Upper lobe of left lung (tissue), 6 donors: ENCODE data around the gene CD33. TPM values are rescaled to one million over a fixed set of nuclear protein-coding genes. Genes with fewer than 3 reads are reported as not detected.

Experiments used
- ATAC-seq, 2 donors: fragments of 200-7000 bp; cut with Tn5 transposase; one replicate each; pipeline ENCODE4 v1.9.1; 2022; ENCODE audit warnings: mild to moderate bottlenecking in 2 of 2, moderate library complexity in 2 of 2; ENCODE audit not compliant: low FRiP score in 2 of 2
- DNase-seq, 2 donors: peaks; one replicate each; pipeline ENCODE4 v3.0.0-alpha.2; 2019 to 2020
- H3K27ac ChIP-seq, 4 donors: fragments of 200-600 bp; sonication (generic); one replicate each; pipeline ENCODE4 v1.5.1; 2016 to 2019
- H3K27me3 ChIP-seq, 4 donors: fragments of 200-600 bp; sonication (generic); one replicate each; pipeline ENCODE4 v1.5.1; 2017 to 2019
- H3K36me3 ChIP-seq, 4 donors: fragments of 200-600 bp; sonication (generic); one replicate each; pipeline ENCODE4 v1.5.1; 2016 to 2019
- H3K4me1 ChIP-seq, 4 donors: fragments of 200-600 bp; sonication (generic); one replicate each; pipeline ENCODE4 v1.5.1; 2018 to 2019
- H3K4me3 ChIP-seq, 4 donors: fragments of 200-600 bp; sonication (generic); one replicate each; pipeline ENCODE4 v1.5.1; 2017 to 2019; ENCODE audit warnings: mild to moderate bottlenecking in 2 of 4, moderate library complexity in 1 of 4
- H3K9me3 ChIP-seq, 4 donors: fragments of 200-600 bp; sonication (generic); one replicate each; pipeline ENCODE4 v1.5.1; 2018 to 2019
- CTCF ChIP-seq, 6 experiments: fragments of 450-650 bp in 4 of 6; fragments of 200-600 bp in 2 of 6; sonication (generic) in 2 of 6; IDR thresholded peaks; one replicate each; pipeline ENCODE4 v1.5.1; 2016 to 2019; ENCODE audit warnings: antibody characterized with exemption in 6 of 6
- EP300 ChIP-seq, 4 donors: sonication (generic); formaldehyde crosslinking; IDR thresholded peaks; one replicate each; pipeline ENCODE4 v1.5.1; 2017; ENCODE audit warnings: antibody characterized with exemption in 4 of 4, control low read depth in 2 of 4
- POLR2A ChIP-seq, 4 donors: fragments of 450-650 bp; IDR thresholded peaks; one replicate each; pipeline ENCODE4 v1.5.1; 2016 to 2017; ENCODE audit warnings: antibody characterized with exemption in 4 of 4, mild to moderate bottlenecking in 2 of 4
- POLR2AphosphoS5 ChIP-seq, 2 donors: sonication (generic); formaldehyde crosslinking; IDR thresholded peaks; one replicate each; pipeline ENCODE4 v1.5.1; 2017; ENCODE audit warnings: antibody characterized with exemption in 2 of 2
- whole genome bisulfite sequencing, 2 donors: methylation state at CpG; one replicate each; pipeline ENCODE4 v1.1.5; 2017 to 2018; 5-methylcytosine and 5-hydroxymethylcytosine counted together
- total RNA-seq, 6 donors: library from RNA; depleted of rRNA in 4 of 6; stranded (reverse); fragments of >200 nt in 4 of 6; gene quantifications; one replicate each; pipeline versions ENCODE4 v1.1.0 to v1.2.1, GENCODE V29; 2016 to 2021
- donor health status: DM: no; HTN: no; CAD: no; lungs with moderate emphysema.
- donor health status: DM: no; HTN: yes; CAD: no; lungs with severe emphysema.

The CD33 gene
- total RNA-seq, 6 donors from 2014 or later, result 8.4 to 32.2 (median 21.6) TPM

- ATAC-seq, result no peak
- no peak overlapping the region for H3K4me3 ChIP-seq
- WGBS, 2 donors, result 64 to 68% methylated on average over 2 of the region's 2 CpGs
- H3K4me1 ChIP-seq, result no peaks in the 10 kb centered on the region
- no peaks in the 10 kb centered on the region for H3K36me3 ChIP-seq
- no peak for DNase-seq
- TF ChIP-seq CTCF (IDR thresholded peaks at IDR 0.05) (no peak), EP300 (IDR thresholded peaks at IDR 0.05) (no peak), POLR2AphosphoS5 (IDR thresholded peaks at IDR 0.05) (no peak), POLR2A (IDR thresholded peaks at IDR 0.05) (no peak)
- H3K9me3 ChIP-seq, result no peaks in the 10 kb centered on the region
- H3K27ac ChIP-seq, result no peak overlapping the region
- no peaks in the 10 kb centered on the region for H3K27me3 ChIP-seq
Measured at GRCh38 chr19:51256155-51256625, 31.3 kb downstream of the CD33 start.

DNA sequence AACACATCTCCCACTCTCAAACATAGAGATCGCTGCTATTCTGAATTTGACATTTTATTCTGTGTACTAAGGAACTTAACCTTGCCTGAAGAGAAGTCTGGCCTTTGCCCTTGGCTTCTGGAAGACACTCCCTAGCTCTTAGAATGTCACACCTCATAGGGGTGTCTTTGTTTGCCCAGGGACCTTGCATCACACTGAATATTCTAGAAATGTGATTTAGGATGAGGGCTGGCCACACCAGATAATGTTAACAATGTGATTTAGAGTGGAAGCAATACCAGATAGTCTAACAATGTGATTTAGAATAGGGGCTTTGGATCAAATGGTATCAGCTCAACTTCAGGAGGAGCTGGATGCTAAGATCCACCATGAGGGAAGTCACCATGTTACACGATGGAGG lies 32.6 kb downstream of the CD33 start:
- Histone ChIP-seq H3K36me3 (no peaks in the 10 kb centered on the region), H3K9me3 (no peaks in the 10 kb centered on the region), H3K4me3 (no peak overlapping the region), H3K27me3 (no peaks in the 10 kb centered on the region), H3K27ac (no peak overlapping the region), H3K4me1 (no peaks in the 10 kb centered on the region)
- 68 to 75% methylated on average over 2 of the region's 2 CpGs for WGBS, 2 donors
- DNase-seq (no peak), ATAC-seq (no peak)
- TF ChIP-seq POLR2A (IDR thresholded peaks at IDR 0.05) (no peak), EP300 (IDR thresholded peaks at IDR 0.05) (no peak)

DNA sequence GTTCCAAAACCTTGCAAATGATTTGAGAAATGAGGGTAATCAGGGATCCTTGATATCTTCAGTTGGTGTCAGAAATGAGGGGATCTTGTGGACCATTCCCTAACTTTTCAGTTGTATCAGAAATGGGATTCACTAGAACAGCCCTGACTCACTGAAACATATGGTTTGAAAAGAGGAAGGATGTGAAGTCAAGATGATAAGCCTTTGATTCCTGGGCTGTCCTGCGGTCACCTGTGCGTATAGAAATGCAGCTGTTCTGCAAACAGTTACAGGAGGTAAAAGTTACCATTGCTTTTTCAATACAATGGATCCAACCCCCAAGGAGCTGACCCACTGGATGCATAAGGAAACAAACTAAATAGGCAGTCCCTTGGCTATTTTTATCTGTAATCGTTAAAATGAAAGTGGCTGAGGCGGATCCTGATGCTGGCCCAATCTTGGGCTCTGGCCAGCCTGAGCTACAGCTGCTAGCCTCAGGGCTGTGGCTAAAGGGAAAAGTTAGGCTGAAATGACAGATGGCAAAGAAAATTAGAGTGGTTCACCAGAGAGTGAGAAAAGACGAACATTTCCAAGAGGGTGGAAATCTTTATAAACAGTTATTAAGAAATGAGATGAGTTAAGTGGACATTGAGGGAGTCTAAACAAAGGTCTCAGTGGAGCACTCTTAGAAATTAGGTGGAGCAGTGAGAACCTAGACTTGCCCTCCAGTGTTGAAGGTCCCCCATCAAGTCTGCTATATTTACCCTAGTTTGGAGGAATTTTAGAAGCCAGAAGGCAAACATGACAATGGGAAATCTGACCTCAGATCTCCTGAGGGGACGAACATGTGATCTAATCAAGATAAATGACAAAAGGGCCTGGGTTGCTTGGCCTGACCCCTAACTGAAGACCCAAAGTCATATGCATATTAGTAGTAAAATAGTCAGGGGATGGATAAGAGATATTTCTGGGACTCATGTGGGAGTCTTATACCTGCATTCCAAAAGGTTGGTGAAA lies 33.6 kb downstream of the CD33 start:
- TF ChIP-seq EP300 (IDR thresholded peaks at IDR 0.05) (no peak), POLR2AphosphoS5 (IDR thresholded peaks at IDR 0.05) (no peak), POLR2A (IDR thresholded peaks at IDR 0.05) (no peak), CTCF (IDR thresholded peaks at IDR 0.05) (no peak)
- WGBS, 2 donors, result 38 to 41% methylated on average over 6 of the region's 6 CpGs

DNA sequence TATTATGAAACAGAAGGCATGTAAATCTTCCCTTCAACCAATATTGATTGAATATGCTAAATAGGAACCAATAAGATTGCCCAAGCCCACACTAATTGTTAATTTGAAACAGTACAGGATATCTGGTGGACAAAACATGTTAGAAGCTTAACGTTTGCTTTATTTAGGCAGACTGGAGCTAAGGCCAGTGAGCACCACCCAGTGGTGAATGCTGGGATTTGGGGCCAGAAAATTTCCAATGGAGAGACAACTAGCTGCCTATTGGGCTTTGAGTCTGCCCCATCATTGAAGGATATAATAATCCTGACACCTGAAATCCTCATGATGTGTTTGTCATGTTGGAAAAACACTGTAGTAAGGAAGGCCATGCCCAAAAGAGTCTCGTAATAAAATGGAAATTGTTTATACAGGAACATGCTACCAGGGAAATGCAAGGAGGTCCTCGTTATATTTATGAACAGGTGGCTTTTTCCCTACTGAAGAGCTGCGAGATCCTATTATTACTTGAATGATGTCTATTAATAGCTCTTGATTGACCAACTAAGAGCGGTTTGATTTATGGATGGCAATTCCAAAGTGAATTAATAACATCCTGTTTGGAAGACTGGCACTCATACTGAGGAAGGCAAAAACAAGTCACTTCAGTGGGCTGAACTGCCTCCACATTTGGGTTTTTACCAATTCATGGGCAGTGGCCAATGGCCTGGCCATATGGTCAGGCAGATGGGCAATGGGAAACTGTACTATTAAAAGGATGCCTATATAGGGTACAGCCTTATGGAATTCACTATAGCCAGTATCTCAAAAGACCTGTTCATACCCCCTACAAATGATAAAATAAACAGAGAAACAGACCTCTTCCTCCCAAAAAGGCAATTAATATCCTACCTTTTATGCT lies 34.7 kb downstream of the CD33 start:
- no peak overlapping the region for H3K27ac ChIP-seq
- H3K9me3 ChIP-seq, result no peaks in the 10 kb centered on the region
- no peaks in the 10 kb centered on the region for H3K36me3 ChIP-seq
- WGBS, 2 donors, result 21 to 25% methylated on average over 5 of the region's 5 CpGs
- DNase-seq (peak in 1 of 2 donors; percentile 23), ATAC-seq (peak in 1 of 2 donors; percentile 60)
- no peaks in the 10 kb centered on the region for H3K27me3 ChIP-seq
- H3K4me3 ChIP-seq, result no peak overlapping the region
- TF ChIP-seq EP300 (IDR thresholded peaks at IDR 0.05) (no peak), POLR2AphosphoS5 (IDR thresholded peaks at IDR 0.05) (no peak), CTCF (IDR thresholded peaks at IDR 0.05) (peak; percentile 22 to 52 (median 40)), POLR2A (IDR thresholded peaks at IDR 0.05) (no peak)
- H3K4me1 ChIP-seq, result no peaks in the 10 kb centered on the region

More for the DNA sequence above, 33.6 kb downstream of the CD33 start:
- Histone ChIP-seq H3K4me3 (no peak overlapping the region), H3K27me3 (no peaks in the 10 kb centered on the region), H3K36me3 (no peaks in the 10 kb centered on the region), H3K27ac (no peak overlapping the region), H3K4me1 (no peaks in the 10 kb centered on the region), H3K9me3 (no peaks in the 10 kb centered on the region)
- ATAC-seq, result no peak
- DNase-seq, result no peak

GRCh38 chr19:51263808-51264207 lies 38.9 kb downstream of the CD33 start:
- no peaks in the 10 kb centered on the region for H3K36me3 ChIP-seq
- DNase-seq (no peak), ATAC-seq (no peak)
- H3K27ac ChIP-seq, result no peak overlapping the region
- no peaks in the 10 kb centered on the region for H3K27me3 ChIP-seq
- H3K9me3 ChIP-seq, result no peaks in the 10 kb centered on the region
- WGBS, 2 donors, result 78 to 86% methylated on average over 4 of the region's 4 CpGs
- no peaks in the 10 kb centered on the region for H3K4me1 ChIP-seq
- no peak for TF ChIP-seq POLR2AphosphoS5 (IDR thresholded peaks at IDR 0.05)
- no peak for TF ChIP-seq EP300 (IDR thresholded peaks at IDR 0.05)
- no peak for TF ChIP-seq POLR2A (IDR thresholded peaks at IDR 0.05)
- no peak for TF ChIP-seq CTCF (IDR thresholded peaks at IDR 0.05)
- H3K4me3 ChIP-seq, result no peak overlapping the region
